GM18520 (cell line): ENCODE results near the gene ARIH1.

Experiments
- ATAC-seq: cut with Tn5 transposase; IDR thresholded peaks from one replicate; pipeline ENCODE4 v1.9.1; 2021; ENCODE audit not compliant: unreplicated experiment

ARIH1 gene

GRCh38 chr15:72486144-72486543, 12.0 kb downstream of the ARIH1 start:
- ATAC-seq, result no peak

GRCh38 chr15:72487070-72487797, 13.1 kb downstream of the ARIH1 start:
- no peak for ATAC-seq

GRCh38 chr15:72488558-72488957, 14.4 kb downstream of the ARIH1 start:
- no peak for ATAC-seq

GRCh38 chr15:72489943-72490554, 15.9 kb downstream of the ARIH1 start:
- no peak for ATAC-seq

- ATAC-seq, result no peak
Measured at GRCh38 chr15:72491768-72492167, 17.6 kb downstream of the ARIH1 start.

GRCh38 chr15:72492733-72493132, 18.6 kb downstream of the ARIH1 start:
- no peak for ATAC-seq

GRCh38 chr15:72493220-72493619, 19.1 kb downstream of the ARIH1 start:
- ATAC-seq, result no peak

GRCh38 chr15:72495007-72495406, 20.9 kb downstream of the ARIH1 start:
- ATAC-seq, result no peak

- ATAC-seq, result no peak
Measured at GRCh38 chr15:72496783-72497182, 22.7 kb downstream of the ARIH1 start.

GRCh38 chr15:72497402-72497801, 23.3 kb downstream of the ARIH1 start:
- ATAC-seq, result no peak

GRCh38 chr15:72502220-72502809, 28.2 kb downstream of the ARIH1 start:
- no peak for ATAC-seq

GRCh38 chr15:72503147-72503546, 29.0 kb downstream of the ARIH1 start:
- ATAC-seq, result no peak

- no peak for ATAC-seq
Measured at GRCh38 chr15:72507402-72508092, 33.4 kb downstream of the ARIH1 start.

- ATAC-seq, result no peak
Measured at GRCh38 chr15:72509484-72509883, 35.4 kb downstream of the ARIH1 start.

- no peak for ATAC-seq
Measured at GRCh38 chr15:72511536-72511935, 37.4 kb downstream of the ARIH1 start.

GRCh38 chr15:72515591-72516389, 41.7 kb downstream of the ARIH1 start:
- no peak for ATAC-seq

- no peak for ATAC-seq
Measured at GRCh38 chr15:72516777-72517176, 42.6 kb downstream of the ARIH1 start.

- no peak for ATAC-seq
Measured at GRCh38 chr15:72521682-72522081, 47.6 kb downstream of the ARIH1 start.

GRCh38 chr15:72532991-72533601, 59.0 kb downstream of the ARIH1 start:
- ATAC-seq, result no peak

- ATAC-seq, result no peak
Measured at GRCh38 chr15:72534523-72534922, 60.4 kb downstream of the ARIH1 start.

GRCh38 chr15:72535911-72536310, 61.8 kb downstream of the ARIH1 start:
- no peak for ATAC-seq
